ENCODE data around the gene SET.

Gene SET

GRCh38 chr9:128715436-128715750, 26.4 kb downstream of the SET start:
- H3K27me3 ChIP-seq, result no peaks in the 10 kb centered on the region
- H3K4me3 ChIP-seq (ENCODE audit: low read depth, low read length), result no peak overlapping the region
- H3K9me3 ChIP-seq, result no peaks in the 10 kb centered on the region
- DNase-seq, result no peak
- no peaks in the 10 kb centered on the region; the same call in 1 of the 2 replicates for H3K36me3 ChIP-seq
- no peak for TF ChIP-seq CTCF (IDR thresholded peaks at IDR 0.05; ENCODE audit: low read depth, low read length)
- no peaks in the 10 kb centered on the region for H3K4me1 ChIP-seq

GRCh38 chr9:128716581-128717254, 27.7 kb downstream of the SET start:
- TF ChIP-seq CTCF (IDR thresholded peaks at IDR 0.05; ENCODE audit: low read depth, low read length), result no peak
- H3K36me3 ChIP-seq, result no peaks in the 10 kb centered on the region; the same call in 1 of the 2 replicates
- no peaks in the 10 kb centered on the region for H3K4me1 ChIP-seq
- no peaks in the 10 kb centered on the region for H3K27me3 ChIP-seq
- H3K4me3 ChIP-seq (ENCODE audit: low read depth, low read length), result no peak overlapping the region
- no peak for DNase-seq
- no peaks in the 10 kb centered on the region for H3K9me3 ChIP-seq

GRCh38 chr9:128718047-128718446, 29.0 kb downstream of the SET start:
- no peak overlapping the region for H3K4me3 ChIP-seq (ENCODE audit: low read depth, low read length)
- no peak for TF ChIP-seq CTCF (IDR thresholded peaks at IDR 0.05; ENCODE audit: low read depth, low read length)
- H3K36me3 ChIP-seq, result no peaks in the 10 kb centered on the region; the same call in 1 of the 2 replicates
- DNase-seq, result no peak
- no peaks in the 10 kb centered on the region for H3K9me3 ChIP-seq
- H3K4me1 ChIP-seq, result no peaks in the 10 kb centered on the region
- no peaks in the 10 kb centered on the region for H3K27me3 ChIP-seq

GRCh38 chr9:128718475-128718874, 29.5 kb downstream of the SET start:
- Histone ChIP-seq H3K4me3 (ENCODE audit: low read depth, low read length) (no peak overlapping the region), H3K9me3 (no peaks in the 10 kb centered on the region), H3K36me3 (no peaks in the 10 kb centered on the region; the same call in 1 of the 2 replicates), H3K27me3 (no peaks in the 10 kb centered on the region), H3K4me1 (no peaks in the 10 kb centered on the region)
- no peak for DNase-seq
- TF ChIP-seq CTCF (IDR thresholded peaks at IDR 0.05; ENCODE audit: low read depth, low read length), result no peak

- no peak for TF ChIP-seq CTCF (IDR thresholded peaks at IDR 0.05; ENCODE audit: low read depth, low read length)
- H3K4me3 ChIP-seq (ENCODE audit: low read depth, low read length), result no peak overlapping the region
- no peaks in the 10 kb centered on the region for H3K27me3 ChIP-seq
- no peaks in the 10 kb centered on the region for H3K4me1 ChIP-seq
- DNase-seq, result no peak
- no peaks in the 10 kb centered on the region for H3K9me3 ChIP-seq
- H3K36me3 ChIP-seq, result no peaks in the 10 kb centered on the region
These were observed 31.0 kb downstream of the SET start for GRCh38 chr9:128719919-128720605.

GRCh38 chr9:128720841-128721486, 31.9 kb downstream of the SET start:
- Histone ChIP-seq H3K4me3 (ENCODE audit: low read depth, low read length) (no peak overlapping the region), H3K9me3 (no peaks in the 10 kb centered on the region), H3K36me3 (no peaks in the 10 kb centered on the region), H3K27me3 (no peaks in the 10 kb centered on the region), H3K4me1 (no peaks in the 10 kb centered on the region)
- TF ChIP-seq CTCF (IDR thresholded peaks at IDR 0.05; ENCODE audit: low read depth, low read length), result no peak
- no peak for DNase-seq
